Measurements from ENCODE around the gene MPP2.

MPP2 gene

GRCh38 chr17:43892647-43892952, 14.7 kb downstream of the MPP2 start:
- ATAC-seq (ENCODE audit: low read depth) (no peak), DNase-seq (ENCODE audit: low spot score) (no peak)
- no peaks in the 10 kb centered on the region for H3K27me3 ChIP-seq (ENCODE audit: insufficient read depth, poor library complexity, severe bottlenecking)
- H3K9me3 ChIP-seq (ENCODE audit: severe bottlenecking), result no peaks in the 10 kb centered on the region
- H3K27ac ChIP-seq (ENCODE audit: poor library complexity, severe bottlenecking), result no peak overlapping the region
- H3K4me3 ChIP-seq (ENCODE audit: severe bottlenecking), result no peak overlapping the region
- H3K36me3 ChIP-seq (ENCODE audit: low read depth), result no peaks in the 10 kb centered on the region
- no peaks in the 10 kb centered on the region for H3K4me1 ChIP-seq (ENCODE audit: insufficient read depth, poor library complexity, severe bottlenecking)
- TF ChIP-seq CTCF (IDR thresholded peaks at IDR 0.05; ENCODE audit: poor library complexity, severe bottlenecking), result no peak

DNA sequence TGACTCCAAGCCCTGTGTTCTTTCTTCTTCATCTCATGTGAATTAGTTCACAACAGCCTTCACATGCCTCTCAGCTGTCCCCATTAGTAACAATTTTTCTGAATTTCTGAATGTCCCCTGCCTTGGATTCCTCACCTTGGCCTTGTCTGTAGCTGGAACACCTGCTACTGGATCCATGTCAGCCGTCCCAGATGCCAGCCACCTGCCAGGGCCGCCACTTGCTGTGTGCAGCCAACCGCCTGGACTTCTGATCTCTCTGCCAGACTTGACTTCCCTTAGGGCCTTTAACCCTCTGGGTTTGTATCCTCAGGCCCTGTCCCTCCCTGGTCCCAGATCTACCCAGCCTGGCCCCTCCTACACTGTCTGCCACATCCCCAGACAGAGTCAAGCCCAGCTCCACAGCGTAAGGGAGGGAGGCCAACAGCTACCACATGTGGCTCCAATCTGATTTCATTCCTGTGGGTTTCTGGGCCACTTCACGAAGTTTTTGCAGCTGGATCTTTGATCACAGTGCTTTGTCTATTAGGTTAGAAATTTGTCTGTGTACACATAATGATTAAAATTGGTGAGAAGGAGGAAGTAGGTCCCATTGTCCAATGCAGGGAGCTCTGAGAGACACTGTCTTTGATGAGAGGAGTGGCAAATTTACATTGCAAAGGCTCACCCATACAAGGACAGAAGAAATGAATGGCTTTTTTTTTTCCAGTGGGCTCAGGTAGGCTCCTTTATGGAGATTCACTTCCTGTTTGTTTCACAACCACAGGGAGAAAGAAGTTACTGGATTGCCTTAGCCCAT, 15.3 kb downstream of the MPP2 start:
- no peak for TF ChIP-seq CTCF (IDR thresholded peaks at IDR 0.05; ENCODE audit: poor library complexity, severe bottlenecking)
- ATAC-seq (ENCODE audit: low read depth), result no peak
- H3K36me3 ChIP-seq (ENCODE audit: low read depth), result no peaks in the 10 kb centered on the region
- H3K4me3 ChIP-seq (ENCODE audit: severe bottlenecking), result no peak overlapping the region
- DNase-seq (ENCODE audit: low spot score), result no peak
- H3K9me3 ChIP-seq (ENCODE audit: severe bottlenecking), result no peaks in the 10 kb centered on the region
- H3K27me3 ChIP-seq (ENCODE audit: insufficient read depth, poor library complexity, severe bottlenecking), result no peaks in the 10 kb centered on the region
- no peaks in the 10 kb centered on the region for H3K4me1 ChIP-seq (ENCODE audit: insufficient read depth, poor library complexity, severe bottlenecking)
- H3K27ac ChIP-seq (ENCODE audit: poor library complexity, severe bottlenecking), result no peak overlapping the region

- Histone ChIP-seq H3K27ac (ENCODE audit: poor library complexity, severe bottlenecking) (no peak overlapping the region), H3K4me3 (ENCODE audit: severe bottlenecking) (no peak overlapping the region), H3K9me3 (ENCODE audit: severe bottlenecking) (no peaks in the 10 kb centered on the region), H3K36me3 (ENCODE audit: low read depth) (no peaks in the 10 kb centered on the region), H3K4me1 (ENCODE audit: insufficient read depth, poor library complexity, severe bottlenecking) (no peaks in the 10 kb centered on the region), H3K27me3 (ENCODE audit: insufficient read depth, poor library complexity, severe bottlenecking) (no peaks in the 10 kb centered on the region)
- no peak for TF ChIP-seq CTCF (IDR thresholded peaks at IDR 0.05; ENCODE audit: poor library complexity, severe bottlenecking)
- DNase-seq (ENCODE audit: low spot score) (no peak), ATAC-seq (ENCODE audit: low read depth) (no peak)
These were observed 17.1 kb downstream of the MPP2 start for GRCh38 chr17:43890240-43890639.

GRCh38 chr17:43888548-43888947, 18.8 kb downstream of the MPP2 start:
- Histone ChIP-seq H3K4me3 (ENCODE audit: severe bottlenecking) (no peak overlapping the region), H3K4me1 (ENCODE audit: insufficient read depth, poor library complexity, severe bottlenecking) (no peaks in the 10 kb centered on the region), H3K9me3 (ENCODE audit: severe bottlenecking) (no peaks in the 10 kb centered on the region), H3K27ac (ENCODE audit: poor library complexity, severe bottlenecking) (no peak overlapping the region), H3K27me3 (ENCODE audit: insufficient read depth, poor library complexity, severe bottlenecking) (no peaks in the 10 kb centered on the region), H3K36me3 (ENCODE audit: low read depth) (no peaks in the 10 kb centered on the region)
- no peak for ATAC-seq (ENCODE audit: low read depth)
- no peak for DNase-seq (ENCODE audit: low spot score)
- no peak for TF ChIP-seq CTCF (IDR thresholded peaks at IDR 0.05; ENCODE audit: poor library complexity, severe bottlenecking)

GRCh38 chr17:43882761-43883415, 24.4 kb downstream of the MPP2 start:
- Histone ChIP-seq H3K27ac (ENCODE audit: poor library complexity, severe bottlenecking) (no peak overlapping the region), H3K36me3 (ENCODE audit: low read depth) (no peaks in the 10 kb centered on the region), H3K4me3 (ENCODE audit: severe bottlenecking) (no peak overlapping the region), H3K27me3 (ENCODE audit: insufficient read depth, poor library complexity, severe bottlenecking) (no peaks in the 10 kb centered on the region), H3K4me1 (ENCODE audit: insufficient read depth, poor library complexity, severe bottlenecking) (no peaks in the 10 kb centered on the region), H3K9me3 (ENCODE audit: severe bottlenecking) (no peaks in the 10 kb centered on the region)
- DNase-seq (ENCODE audit: low spot score), result no peak
- TF ChIP-seq CTCF (IDR thresholded peaks at IDR 0.05; ENCODE audit: poor library complexity, severe bottlenecking), result no peak
- no peak for ATAC-seq (ENCODE audit: low read depth)

All from RWPE2 (cell line).